Parathyroid adenoma (tissue), 2 donors: ENCODE data around the gene KCNAB3.

Experiments
- H2AFZ ChIP-seq: fragments of 300-600 bp; sonication (generic); one replicate; pipeline ENCODE4 v1.7.0; 2017; ENCODE audit warnings: antibody characterized with exemption, mild to moderate bottlenecking
- H3K27ac ChIP-seq: fragments of 300-600 bp; sonication (generic); one replicate; pipeline ENCODE4 v1.7.0; 2017
- H3K27me3 ChIP-seq: fragments of 300-600 bp; sonication (generic); one replicate; pipeline ENCODE4 v1.7.0; 2017; ENCODE audit warnings: low read length; ENCODE audit not compliant: control insufficient read depth, insufficient read depth
- H3K36me3 ChIP-seq: fragments of 300-600 bp; sonication (generic); one replicate; pipeline ENCODE4 v1.7.0; 2017; ENCODE audit warnings: low read length; ENCODE audit not compliant: control insufficient read depth, insufficient read depth
- H3K4me1 ChIP-seq: fragments of 300-600 bp; sonication (generic); one replicate; pipeline ENCODE4 v1.7.0; 2017; ENCODE audit warnings: control low read depth
- H3K4me2 ChIP-seq: fragments of 300-600 bp; sonication (generic); one replicate; pipeline ENCODE4 v1.7.0; 2017; ENCODE audit warnings: low read length
- H3K4me3 ChIP-seq: fragments of 300-600 bp; sonication (generic); one replicate; pipeline ENCODE4 v1.7.0; 2017; ENCODE audit warnings: low read depth, low read length
- H3K79me2 ChIP-seq: fragments of 300-600 bp; sonication (generic); one replicate; pipeline ENCODE4 v1.7.0; 2017; ENCODE audit warnings: control low read depth
- H3K9ac ChIP-seq: fragments of 300-600 bp; sonication (generic); one replicate; pipeline ENCODE4 v1.7.0; 2017; ENCODE audit warnings: mild to moderate bottlenecking
- H3K9me3 ChIP-seq: fragments of 300-600 bp; sonication (generic); one replicate; pipeline ENCODE4 v1.7.0; 2017; ENCODE audit warnings: low read length; ENCODE audit not compliant: control insufficient read depth
- TF ChIP-seq, protein P1 (sequence below): fragments of 300-600 bp; sonication (generic); IDR thresholded peaks from one replicate; pipeline ENCODE4 v1.7.0; 2017; ENCODE audit warnings: antibody characterized with exemption, mild to moderate bottlenecking
- donor health status: primary hyperparathyroidism.

KCNAB3 gene

GRCh38 chr17:7878234-7878633 is 51.4 kb downstream of the KCNAB3 start:
- Histone ChIP-seq H3K9ac (no peak overlapping the region), H2AFZ (no peak overlapping the region), H3K36me3 (no peaks in the 10 kb centered on the region), H3K79me2 (no peaks in the 10 kb centered on the region), H3K27ac (no peak overlapping the region), H3K4me2 (no peak overlapping the region), H3K4me3 (no peak overlapping the region), H3K9me3 (no peaks in the 10 kb centered on the region), H3K4me1 (peaks cover 5% of the 10 kb centered on the region), H3K27me3 (no peaks in the 10 kb centered on the region)
- TF ChIP-seq, protein P1, sequence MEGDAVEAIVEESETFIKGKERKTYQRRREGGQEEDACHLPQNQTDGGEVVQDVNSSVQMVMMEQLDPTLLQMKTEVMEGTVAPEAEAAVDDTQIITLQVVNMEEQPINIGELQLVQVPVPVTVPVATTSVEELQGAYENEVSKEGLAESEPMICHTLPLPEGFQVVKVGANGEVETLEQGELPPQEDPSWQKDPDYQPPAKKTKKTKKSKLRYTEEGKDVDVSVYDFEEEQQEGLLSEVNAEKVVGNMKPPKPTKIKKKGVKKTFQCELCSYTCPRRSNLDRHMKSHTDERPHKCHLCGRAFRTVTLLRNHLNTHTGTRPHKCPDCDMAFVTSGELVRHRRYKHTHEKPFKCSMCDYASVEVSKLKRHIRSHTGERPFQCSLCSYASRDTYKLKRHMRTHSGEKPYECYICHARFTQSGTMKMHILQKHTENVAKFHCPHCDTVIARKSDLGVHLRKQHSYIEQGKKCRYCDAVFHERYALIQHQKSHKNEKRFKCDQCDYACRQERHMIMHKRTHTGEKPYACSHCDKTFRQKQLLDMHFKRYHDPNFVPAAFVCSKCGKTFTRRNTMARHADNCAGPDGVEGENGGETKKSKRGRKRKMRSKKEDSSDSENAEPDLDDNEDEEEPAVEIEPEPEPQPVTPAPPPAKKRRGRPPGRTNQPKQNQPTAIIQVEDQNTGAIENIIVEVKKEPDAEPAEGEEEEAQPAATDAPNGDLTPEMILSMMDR, result no peak

DNA sequence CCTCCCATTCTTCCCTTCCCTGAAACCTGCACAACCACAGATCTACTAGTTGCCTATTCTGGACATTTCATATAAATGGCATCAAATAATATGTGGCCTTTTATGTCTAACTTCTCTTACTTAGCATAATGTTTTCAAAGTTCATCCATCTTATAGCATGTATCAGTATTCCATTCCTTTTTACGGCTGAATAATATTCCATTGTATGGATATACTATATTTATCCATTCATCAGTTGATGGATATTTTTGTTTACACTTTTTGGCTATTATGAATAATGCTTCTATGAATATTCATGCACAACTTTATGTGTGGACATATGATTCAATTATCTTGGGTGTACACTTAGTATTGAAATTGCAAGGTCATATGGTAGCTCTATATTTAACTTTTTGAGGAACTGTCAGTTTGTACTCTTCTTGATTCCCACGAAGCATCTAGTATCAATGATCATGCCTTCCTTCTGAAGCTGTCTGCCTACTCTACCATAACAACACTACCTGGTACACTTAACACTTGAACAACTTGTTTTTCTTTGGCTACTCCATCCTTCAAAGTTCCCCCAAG is 53.8 kb downstream of the KCNAB3 start:
- no peak overlapping the region for H3K27ac ChIP-seq
- H3K27me3 ChIP-seq, result no peaks in the 10 kb centered on the region
- no peak overlapping the region for H3K9ac ChIP-seq
- H3K4me1 ChIP-seq, result no peaks in the 10 kb centered on the region
- no peak overlapping the region for H3K4me2 ChIP-seq
- no peaks in the 10 kb centered on the region for H3K9me3 ChIP-seq
- no peaks in the 10 kb centered on the region for H3K79me2 ChIP-seq
- H2AFZ ChIP-seq, result no peak overlapping the region
- no peak overlapping the region for H3K4me3 ChIP-seq
- TF ChIP-seq, protein P1, result no peak
- no peaks in the 10 kb centered on the region for H3K36me3 ChIP-seq

GRCh38 chr17:7873051-7873450 is 56.6 kb downstream of the KCNAB3 start:
- H3K36me3 ChIP-seq, result no peaks in the 10 kb centered on the region
- H3K4me1 ChIP-seq, result no peaks in the 10 kb centered on the region
- H3K4me3 ChIP-seq, result no peak overlapping the region
- no peak overlapping the region for H3K9ac ChIP-seq
- H3K4me2 ChIP-seq, result no peak overlapping the region
- no peak overlapping the region for H3K27ac ChIP-seq
- H3K9me3 ChIP-seq, result no peaks in the 10 kb centered on the region
- H3K79me2 ChIP-seq, result no peaks in the 10 kb centered on the region
- TF ChIP-seq, protein P1, result no peak
- H3K27me3 ChIP-seq, result no peaks in the 10 kb centered on the region
- H2AFZ ChIP-seq, result no peak overlapping the region
